Uterus (tissue), 4 donors: ENCODE measurements around the gene SUFU. TPM values are rescaled to one million over a fixed set of nuclear protein-coding genes. Genes with fewer than 3 reads are reported as not detected.
A peak's percentile ranks its signal among the peaks of the same experiment; 100 is the strongest.

Experiments used
- DNase-seq, 2 donors: peaks; one replicate each; pipeline ENCODE4 v3.0.0-alpha.2; 2019 to 2020
- H3K27ac ChIP-seq, 2 donors: fragments of 200-600 bp; sonication (generic); 1 replicate in 1 of 2; 2 replicates in 1 of 2; pipeline ENCODE4 v1.5.1; 2016 to 2018
- H3K27me3 ChIP-seq, 2 donors: fragments of 200-600 bp; sonication (generic); one replicate each; pipeline ENCODE4 v1.5.1; 2018 to 2019; ENCODE audit warnings: control low read depth in 1 of 2
- H3K36me3 ChIP-seq, 2 donors: fragments of 200-600 bp; sonication (generic); one replicate each; pipeline ENCODE4 v1.5.1; 2019; ENCODE audit warnings: control low read depth in 1 of 2
- H3K4me1 ChIP-seq, 2 donors: fragments of 200-600 bp; sonication (generic); one replicate each; pipeline ENCODE4 v1.5.1; 2018 to 2019; ENCODE audit warnings: control low read depth in 1 of 2
- H3K4me3 ChIP-seq, 2 donors: fragments of 200-600 bp; sonication (generic); 1 replicate in 1 of 2; 2 replicates in 1 of 2; pipeline ENCODE4 v1.5.1; 2018 to 2019; ENCODE audit warnings: mild to moderate bottlenecking in 1 of 2
- H3K9me3 ChIP-seq, 2 donors: fragments of 200-600 bp; sonication (generic); one replicate each; pipeline ENCODE4 v1.5.1; 2019; ENCODE audit warnings: control low read depth in 1 of 2
- CTCF ChIP-seq, 4 experiments: fragments of 200-600 bp in 2 of 4; fragments of 450-650 bp in 2 of 4; sonication (generic) in 2 of 4; IDR thresholded peaks; one replicate each; pipeline ENCODE4 v1.5.1; 2016 to 2019; ENCODE audit warnings: antibody characterized with exemption in 4 of 4, mild to moderate bottlenecking in 2 of 4, moderate library complexity in 1 of 4
- POLR2A ChIP-seq, 2 donors: fragments of 450-650 bp; IDR thresholded peaks; one replicate each; pipeline ENCODE4 v1.6.1; 2016; ENCODE audit warnings: antibody characterized with exemption in 2 of 2, mild to moderate bottlenecking in 1 of 2, moderate library complexity in 1 of 2
- intact Hi-C: fragments of 100-400 bp; cut with DNase I; formaldehyde crosslinking; loops from one replicate; pipeline ENCODE4 v1.15.1; 2023; ENCODE audit warnings: low total_unique reads
- total RNA-seq, 4 donors: library from RNA; depleted of rRNA in 3 of 4; stranded (reverse); fragments of >200 nt in 3 of 4; gene quantifications; one replicate each; pipeline versions ENCODE4 v1.1.0 to v1.2.4, GENCODE V29; 2014 to 2023
- donor health status: DM: yes; HTN: yes; CAD: no.

The SUFU gene
- total RNA-seq, 4 donors from 2014 or later = 2.8 to 20.7 (median 12.3) TPM

GRCh38 chr10:102593074-102593803 lies 89.5 kb downstream of the SUFU start:
- H3K27ac ChIP-seq = no peak overlapping the region
- intact Hi-C loops = no loop called here
- no peak for DNase-seq
- no peaks in the 10 kb centered on the region for H3K36me3 ChIP-seq
- no peaks in the 10 kb centered on the region for H3K9me3 ChIP-seq
- no peak overlapping the region for H3K4me3 ChIP-seq
- H3K27me3 ChIP-seq = no peaks in the 10 kb centered on the region
- H3K4me1 ChIP-seq = no peaks in the 10 kb centered on the region
- TF ChIP-seq POLR2A (IDR thresholded peaks at IDR 0.05) (no peak), CTCF (IDR thresholded peaks at IDR 0.05) (no peak)

GRCh38 chr10:102593804-102594079 lies 90.0 kb downstream of the SUFU start:
- Histone ChIP-seq H3K36me3 (no peaks in the 10 kb centered on the region), H3K4me3 (no peak overlapping the region), H3K27ac (no peak overlapping the region), H3K9me3 (no peaks in the 10 kb centered on the region), H3K27me3 (no peaks in the 10 kb centered on the region), H3K4me1 (no peaks in the 10 kb centered on the region)
- no peak for DNase-seq
- TF ChIP-seq CTCF (IDR thresholded peaks at IDR 0.05) = no peak
- no peak for TF ChIP-seq POLR2A (IDR thresholded peaks at IDR 0.05)
- intact Hi-C loops = no loop called here

- intact Hi-C loops = no loop called here
- Histone ChIP-seq H3K4me3 (no peak overlapping the region), H3K4me1 (no peaks in the 10 kb centered on the region), H3K36me3 (no peaks in the 10 kb centered on the region), H3K9me3 (no peaks in the 10 kb centered on the region), H3K27me3 (no peaks in the 10 kb centered on the region), H3K27ac (no peak overlapping the region)
- no peak for DNase-seq
- TF ChIP-seq CTCF (IDR thresholded peaks at IDR 0.05) (no peak), POLR2A (IDR thresholded peaks at IDR 0.05) (no peak)
Measured at GRCh38 chr10:102595293-102595692, 91.5 kb downstream of the SUFU start.

- H3K36me3 ChIP-seq = no peaks in the 10 kb centered on the region
- no peaks in the 10 kb centered on the region for H3K27me3 ChIP-seq
- H3K27ac ChIP-seq = no peak overlapping the region
- no peak overlapping the region for H3K4me3 ChIP-seq
- no peaks in the 10 kb centered on the region for H3K4me1 ChIP-seq
- DNase-seq = no peak
- intact Hi-C loops = no loop called here
- H3K9me3 ChIP-seq = no peaks in the 10 kb centered on the region
- TF ChIP-seq POLR2A (IDR thresholded peaks at IDR 0.05) (no peak), CTCF (IDR thresholded peaks at IDR 0.05) (no peak)
Measured at GRCh38 chr10:102595897-102596296, 92.1 kb downstream of the SUFU start.

GRCh38 chr10:102596506-102596971 lies 92.8 kb downstream of the SUFU start:
- H3K27me3 ChIP-seq = no peaks in the 10 kb centered on the region
- no peaks in the 10 kb centered on the region for H3K36me3 ChIP-seq
- intact Hi-C loops = no loop called here
- no peaks in the 10 kb centered on the region for H3K9me3 ChIP-seq
- peak overlapping the region in 1 of 2 donors; percentile 50 for H3K27ac ChIP-seq
- H3K4me3 ChIP-seq = no peak overlapping the region
- TF ChIP-seq CTCF (IDR thresholded peaks at IDR 0.05) (peak; percentile 57 to 73 (median 66)), POLR2A (IDR thresholded peaks at IDR 0.05) (no peak)
- no peaks in the 10 kb centered on the region for H3K4me1 ChIP-seq
- peak; percentile 48 to 60 for DNase-seq
